GM19240 (cell line): ENCODE results near the gene CEP19.

ENCODE experiments used
- DNase-seq: peaks from one replicate; pipeline ENCODE4 v3.0.0; 2011; ENCODE audit warnings: low spot score; ENCODE audit not compliant: insufficient read length

Gene CEP19

GRCh38 chr3:196712514-196713413, 714 bp upstream of the CEP19 start:
- DNase-seq, result peak; percentile 9

GRCh38 chr3:196708467-196708866, 3.6 kb downstream of the CEP19 start:
- no peak for DNase-seq

GRCh38 chr3:196707566-196707965, 4.5 kb downstream of the CEP19 start:
- DNase-seq, result no peak

DNA sequence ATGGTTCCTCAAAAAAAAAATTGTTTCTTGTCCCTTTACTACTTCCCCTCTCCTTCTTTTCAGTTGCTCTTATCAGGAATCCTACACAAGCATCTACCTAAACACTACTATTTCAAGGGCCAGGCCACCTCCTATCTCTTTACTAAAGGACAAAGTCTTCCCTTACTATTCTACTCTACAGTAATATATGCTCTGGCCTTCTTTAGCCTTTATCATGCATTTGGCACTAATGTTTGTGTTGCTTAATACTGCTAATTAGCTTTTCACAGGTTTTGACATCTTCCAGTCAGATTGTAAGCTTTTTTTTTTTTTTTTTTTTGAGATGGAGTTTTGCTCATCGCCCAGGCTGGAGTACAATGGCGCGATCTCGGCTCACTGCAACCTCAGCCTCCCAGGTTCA, 5.3 kb downstream of the CEP19 start:
- DNase-seq, result no peak

DNA sequence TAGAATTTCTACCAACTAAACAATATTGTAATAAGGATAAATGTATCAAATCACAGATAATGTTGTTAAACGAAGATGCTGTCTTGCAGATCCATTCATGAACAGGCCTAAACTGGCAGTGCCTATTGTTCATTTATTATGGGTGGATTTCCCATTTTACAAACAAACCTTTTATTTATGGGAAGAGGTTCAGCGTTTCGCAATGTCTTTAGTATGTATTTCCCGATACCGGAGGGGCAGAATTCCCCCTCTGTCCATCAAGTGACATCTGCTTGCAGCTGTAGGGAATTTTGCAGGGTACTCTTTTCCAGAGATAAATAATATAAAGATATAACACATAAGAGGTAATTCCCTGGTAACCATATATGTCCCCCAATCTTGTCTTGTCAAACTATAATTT, 5.7 kb downstream of the CEP19 start:
- no peak for DNase-seq

DNA sequence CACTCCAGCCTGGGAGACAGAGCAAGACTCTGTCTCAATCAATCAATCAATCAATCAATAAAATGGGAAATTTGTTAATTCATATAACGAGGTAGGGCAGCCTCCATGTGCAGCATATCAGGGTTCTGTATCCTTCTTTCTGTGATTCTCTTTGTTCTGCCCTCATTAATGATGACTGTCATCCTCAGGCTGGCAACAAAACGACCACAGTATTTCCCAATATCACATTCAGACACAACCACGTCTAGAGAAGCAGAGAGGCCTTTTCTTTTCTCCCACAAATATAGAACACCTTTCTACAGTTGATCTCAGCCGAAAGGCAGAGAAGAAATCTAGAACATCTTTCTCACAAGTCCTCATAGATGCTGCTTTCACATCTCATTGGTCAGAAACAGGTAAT, 11.2 kb downstream of the CEP19 start:
- DNase-seq, result no peak

- DNase-seq, result no peak
Observed at GRCh38 chr3:196699749-196700148, 12.3 kb downstream of the CEP19 start.

DNA sequence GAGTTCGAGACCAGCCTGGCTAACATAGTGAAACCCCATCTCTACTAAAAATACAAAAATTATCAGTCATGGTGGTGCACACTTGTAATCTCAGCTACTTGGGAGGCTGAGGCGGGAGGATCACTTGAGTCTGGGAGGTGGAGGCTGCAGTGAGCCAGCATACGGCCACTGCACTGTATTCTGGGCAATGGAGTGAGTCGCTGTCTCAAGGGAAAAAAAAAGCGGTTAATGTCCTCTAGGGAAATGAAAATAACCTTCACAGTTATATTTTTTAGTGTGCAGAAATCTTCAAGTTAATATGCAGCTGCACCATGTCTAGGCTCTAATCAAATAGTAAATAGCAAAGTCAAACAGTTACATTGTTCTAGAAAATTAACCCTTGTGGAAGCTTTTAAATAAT, 14.8 kb downstream of the CEP19 start:
- DNase-seq, result no peak

- no peak for DNase-seq
Observed at GRCh38 chr3:196695849-196696226, 16.2 kb downstream of the CEP19 start.

GRCh38 chr3:196694941-196695848, 16.9 kb downstream of the CEP19 start:
- no peak for DNase-seq

GRCh38 chr3:196694202-196694638, 17.8 kb downstream of the CEP19 start:
- DNase-seq, result no peak

DNA sequence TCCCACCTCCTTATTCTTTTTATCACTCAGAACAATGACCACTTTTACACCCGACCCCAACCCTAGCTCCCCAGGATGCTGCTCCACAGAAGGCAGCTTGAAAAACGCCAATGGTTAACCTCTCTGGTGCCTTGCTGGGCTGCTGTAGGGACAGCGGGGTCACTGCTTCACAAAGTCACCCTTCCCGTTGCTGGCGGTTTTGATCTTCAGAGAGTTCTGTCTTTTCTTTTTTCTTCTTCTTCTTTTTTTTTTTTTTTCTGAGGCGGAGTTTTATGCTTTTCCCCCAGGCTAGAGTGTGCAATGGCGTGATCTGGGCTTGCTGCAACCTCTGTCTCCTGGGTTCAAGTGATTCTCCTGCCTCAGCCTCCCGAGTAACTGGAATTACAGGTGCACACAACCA, 20.7 kb downstream of the CEP19 start:
- no peak for DNase-seq

DNA sequence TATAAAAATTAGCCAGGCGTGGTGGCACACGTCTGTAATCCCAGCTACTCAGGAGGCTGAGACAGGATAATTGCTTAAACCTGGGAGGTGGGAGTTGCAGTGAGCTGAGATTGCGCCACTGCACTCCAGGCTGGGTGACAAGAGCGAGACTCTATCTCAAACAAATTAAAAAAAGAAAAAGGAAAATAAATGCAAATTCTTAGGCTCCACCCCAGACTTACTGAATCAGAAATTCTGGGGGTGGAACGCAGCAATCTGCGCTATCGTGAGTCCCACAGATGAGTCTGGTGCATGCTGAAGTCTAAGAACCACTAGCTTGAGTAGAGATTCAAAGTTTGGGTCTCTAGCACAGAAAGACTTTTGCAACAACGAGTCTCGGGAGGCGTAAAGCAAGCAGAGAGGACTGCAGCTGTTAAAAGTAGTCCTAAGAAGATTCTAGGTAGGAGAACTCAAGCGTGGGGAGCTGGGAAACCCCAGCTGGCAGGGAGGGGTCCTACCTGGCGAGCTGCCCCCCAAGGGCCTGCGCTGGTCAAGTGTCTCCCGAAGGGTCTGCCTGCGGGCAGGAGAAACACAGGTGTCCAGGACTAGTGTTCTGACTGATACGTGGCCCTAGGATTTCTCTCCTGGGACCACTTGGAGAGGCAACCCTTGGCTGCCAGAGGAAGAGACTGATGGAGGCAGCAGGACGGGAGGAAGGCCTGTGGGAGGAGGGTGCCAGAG, 21.9 kb downstream of the CEP19 start:
- no peak for DNase-seq

GRCh38 chr3:196688349-196688748, 23.7 kb downstream of the CEP19 start:
- DNase-seq, result no peak

- no peak for DNase-seq
Observed at GRCh38 chr3:196686436-196686835, 25.6 kb downstream of the CEP19 start.

- DNase-seq, result peak; percentile 65
Observed at GRCh38 chr3:196684548-196685407, 27.3 kb downstream of the CEP19 start.

DNA sequence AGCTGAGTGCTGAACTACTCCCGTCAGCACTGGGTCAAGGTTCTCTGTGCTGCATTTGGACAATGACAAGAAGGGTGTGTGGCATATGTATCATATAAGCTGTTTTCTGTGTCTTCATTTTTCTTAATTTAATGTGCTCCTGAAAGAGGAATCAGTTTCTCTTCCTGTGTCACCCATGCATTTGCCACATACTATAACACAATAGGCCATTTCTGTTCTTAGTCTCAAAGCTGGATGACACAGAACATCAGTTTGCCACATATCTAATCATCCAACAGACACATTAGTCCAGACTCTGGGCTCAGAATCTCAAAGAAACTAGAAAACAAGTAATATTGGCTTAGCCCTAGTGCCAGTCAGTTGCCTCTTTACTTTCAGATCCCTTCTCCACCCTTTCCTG, 34.1 kb downstream of the CEP19 start:
- DNase-seq, result no peak

- DNase-seq, result no peak
Observed at GRCh38 chr3:196677353-196677752, 34.7 kb downstream of the CEP19 start.

DNA sequence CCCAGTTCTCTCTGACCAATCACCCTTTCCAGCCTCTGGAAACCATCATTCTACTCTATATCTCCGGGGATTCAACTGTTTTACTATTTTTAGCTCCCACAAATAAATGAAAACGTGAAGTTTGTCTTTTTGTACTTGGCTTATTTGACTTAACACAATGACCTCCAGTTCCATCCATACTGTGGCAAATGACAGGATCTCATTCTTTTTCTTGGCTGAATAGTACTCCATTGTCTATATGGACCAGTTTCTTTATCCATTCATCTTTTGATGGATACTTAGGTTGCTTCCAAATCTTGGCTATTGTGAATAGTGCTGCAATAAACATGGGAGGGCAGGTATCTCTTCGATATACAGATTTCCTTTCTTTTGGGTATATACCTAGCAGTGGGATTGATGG, 38.4 kb downstream of the CEP19 start:
- DNase-seq, result no peak

DNA sequence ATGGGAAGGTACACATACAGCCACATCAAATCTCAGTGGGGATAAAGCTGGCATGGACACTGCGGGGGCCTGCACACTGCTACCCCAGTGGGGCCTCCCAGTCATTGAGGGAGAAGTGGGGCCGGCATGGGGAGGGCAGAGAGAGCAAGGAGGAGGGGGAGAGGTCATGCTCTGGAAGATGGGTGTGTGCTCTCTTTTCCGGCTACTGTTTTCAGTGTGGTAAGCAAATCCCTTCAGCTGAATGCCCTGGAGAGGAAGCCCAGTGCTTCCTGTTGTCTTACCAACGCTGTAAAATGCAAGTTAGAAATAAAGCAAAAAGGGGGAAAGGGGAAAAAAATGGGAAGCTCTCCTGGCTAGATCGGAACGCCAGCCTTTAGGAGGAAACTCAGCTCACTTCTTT, 41.7 kb downstream of the CEP19 start:
- no peak for DNase-seq
